Smooth muscle cell (in vitro differentiated cells): ENCODE measurements around the gene PCNX3. TPM values are rescaled to one million over a fixed set of nuclear protein-coding genes. Genes with fewer than 3 reads are reported as not detected.

Source experiments
- DNase-seq: peaks from one replicate; lab custom pipeline; 2025; ENCODE audit not compliant: unreplicated experiment; lab: John Stamatoyannopoulos, UW
- H2AFZ ChIP-seq: fragments of 200-600 bp; sonication (generic); 2 replicates; pipeline ENCODE4 v1.6.0; 2016; ENCODE audit warnings: antibody characterized with exemption, low read depth, mild to moderate bottlenecking
- H3F3A ChIP-seq: fragments of 200-600 bp; sonication (generic); 2 replicates; pipeline ENCODE4 v1.6.0; 2017; ENCODE audit warnings: antibody characterized with exemption, low read depth
- H3K27ac ChIP-seq: fragments of 200-600 bp; sonication (generic); 2 replicates; pipeline ENCODE4 v1.5.1; 2016; ENCODE audit warnings: low read depth, mild to moderate bottlenecking
- H3K27me3 ChIP-seq: fragments of 200-600 bp; sonication (generic); 2 replicates; pipeline ENCODE4 v1.6.1; 2016; ENCODE audit warnings: low read depth, mild to moderate bottlenecking
- H3K36me3 ChIP-seq: fragments of 200-600 bp; sonication (generic); 2 replicates; pipeline ENCODE4 v1.5.1; 2016; ENCODE audit warnings: low read depth
- H3K4me1 ChIP-seq: fragments of 200-600 bp; sonication (generic); 2 replicates; pipeline ENCODE4 v1.5.1; 2016; ENCODE audit warnings: low read depth
- H3K4me2 ChIP-seq: fragments of 200-600 bp; sonication (generic); 2 replicates; pipeline ENCODE4 v1.6.0; 2016; ENCODE audit warnings: mild to moderate bottlenecking
- H3K4me3 ChIP-seq: fragments of 200-600 bp; sonication (generic); 2 replicates; pipeline ENCODE4 v1.5.1; 2016; ENCODE audit warnings: mild to moderate bottlenecking
- H3K79me2 ChIP-seq: fragments of 200-600 bp; sonication (generic); 2 replicates; pipeline ENCODE4 v1.6.0; 2016; ENCODE audit warnings: low read depth, mild to moderate bottlenecking
- H3K9ac ChIP-seq: fragments of 200-600 bp; sonication (generic); 2 replicates; pipeline ENCODE4 v1.6.0; 2016; ENCODE audit warnings: low read depth
- H3K9me3 ChIP-seq: fragments of 200-600 bp; sonication (generic); replicated peaks from 2 replicates; pipeline ENCODE4 v1.5.1; 2016; ENCODE audit warnings: low read depth
- H4K20me1 ChIP-seq: fragments of 200-600 bp; sonication (generic); 2 replicates; pipeline ENCODE4 v1.6.0; 2016; ENCODE audit warnings: low read depth
- CTCF ChIP-seq: fragments of 200-600 bp; sonication (generic); IDR thresholded peaks from 2 replicates; pipeline ENCODE4 v1.5.1; 2017; ENCODE audit warnings: borderline replicate concordance, mild to moderate bottlenecking, antibody characterized with exemption; ENCODE audit not compliant: insufficient read depth, poor library complexity, severe bottlenecking
- WGBS: methylation state at CpG from one replicate; pipeline ENCODE4 v1.1.7; 2016; ENCODE audit warnings: low lambda C conversion rate; 5-methylcytosine and 5-hydroxymethylcytosine counted together
- polyA plus RNA-seq: library from polyadenylated mRNA; unstranded; fragments of >200 nt; fragmentation: Nextera tagmentation; extraction: Ambion mirVana; gene quantifications from 2 replicates; pipeline ENCODE4 v1.2.1, GENCODE V29; 2016
- total RNA-seq: library from RNA; depleted of rRNA; stranded (reverse); fragments of >200 nt; gene quantifications from 2 replicates; pipeline ENCODE4 v1.2.3, GENCODE V29; 2014

Gene PCNX3
- total and polyA plus RNA-seq, 2 experiments from 2014 or later: 17.5 to 18.3 TPM

DNA sequence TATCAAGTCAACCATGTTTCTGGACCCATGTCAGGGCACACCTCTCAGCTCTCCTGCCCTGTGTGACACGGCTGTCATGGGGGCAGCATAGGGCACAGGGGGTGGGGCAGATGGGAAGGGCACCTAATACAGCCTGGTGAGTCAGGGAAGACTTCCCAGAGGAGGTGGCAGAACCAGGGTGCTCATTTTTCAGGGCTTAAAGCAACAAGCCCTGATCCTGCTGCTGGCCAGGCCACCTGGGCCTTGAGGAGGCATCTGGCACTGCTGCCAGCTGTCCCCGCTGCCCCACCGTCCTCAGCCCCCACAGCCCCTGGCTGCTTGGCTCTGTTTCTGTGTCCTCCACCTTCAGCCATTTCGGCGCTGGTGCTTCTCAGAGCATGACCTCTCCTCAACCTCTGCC lies 5.9 kb upstream of the PCNX3 start:
- peaks cover 31% of the 10 kb centered on the region for H3K79me2 ChIP-seq
- peaks cover 29% of the 10 kb centered on the region for H3K4me1 ChIP-seq
- no peak for TF ChIP-seq CTCF
- H2AFZ ChIP-seq: no peak overlapping the region
- peaks cover 3% of the 10 kb centered on the region for H3K36me3 ChIP-seq
- no peaks in the 10 kb centered on the region for H3K9me3 ChIP-seq
- peaks cover 5% of the 10 kb centered on the region for H3F3A ChIP-seq
- H3K27me3 ChIP-seq: no peaks in the 10 kb centered on the region
- no peak for DNase-seq
- no peak overlapping the region for H3K9ac ChIP-seq
- H3K27ac ChIP-seq: no peak overlapping the region
- H4K20me1 ChIP-seq: peaks cover 67% of the 10 kb centered on the region
- H3K4me2 ChIP-seq: no peak overlapping the region
- 92% methylated on average over 5 of the region's 5 CpGs for WGBS
- no peak overlapping the region for H3K4me3 ChIP-seq

- Histone ChIP-seq H2AFZ (no peak overlapping the region), H3F3A (peaks cover 5% of the 10 kb centered on the region), H4K20me1 (peaks cover 67% of the 10 kb centered on the region), H3K4me3 (no peak overlapping the region), H3K4me1 (peaks cover 29% of the 10 kb centered on the region), H3K4me2 (no peak overlapping the region), H3K27ac (no peak overlapping the region), H3K36me3 (peaks cover 3% of the 10 kb centered on the region), H3K9me3 (no peaks in the 10 kb centered on the region), H3K27me3 (no peaks in the 10 kb centered on the region), H3K79me2 (peaks cover 31% of the 10 kb centered on the region), H3K9ac (no peak overlapping the region)
- no peak for TF ChIP-seq CTCF
- 84% methylated on average over 6 of the region's 6 CpGs for WGBS
- DNase-seq: no peak
Measured at GRCh38 chr11:65610404-65610803, 5.2 kb upstream of the PCNX3 start.

DNA sequence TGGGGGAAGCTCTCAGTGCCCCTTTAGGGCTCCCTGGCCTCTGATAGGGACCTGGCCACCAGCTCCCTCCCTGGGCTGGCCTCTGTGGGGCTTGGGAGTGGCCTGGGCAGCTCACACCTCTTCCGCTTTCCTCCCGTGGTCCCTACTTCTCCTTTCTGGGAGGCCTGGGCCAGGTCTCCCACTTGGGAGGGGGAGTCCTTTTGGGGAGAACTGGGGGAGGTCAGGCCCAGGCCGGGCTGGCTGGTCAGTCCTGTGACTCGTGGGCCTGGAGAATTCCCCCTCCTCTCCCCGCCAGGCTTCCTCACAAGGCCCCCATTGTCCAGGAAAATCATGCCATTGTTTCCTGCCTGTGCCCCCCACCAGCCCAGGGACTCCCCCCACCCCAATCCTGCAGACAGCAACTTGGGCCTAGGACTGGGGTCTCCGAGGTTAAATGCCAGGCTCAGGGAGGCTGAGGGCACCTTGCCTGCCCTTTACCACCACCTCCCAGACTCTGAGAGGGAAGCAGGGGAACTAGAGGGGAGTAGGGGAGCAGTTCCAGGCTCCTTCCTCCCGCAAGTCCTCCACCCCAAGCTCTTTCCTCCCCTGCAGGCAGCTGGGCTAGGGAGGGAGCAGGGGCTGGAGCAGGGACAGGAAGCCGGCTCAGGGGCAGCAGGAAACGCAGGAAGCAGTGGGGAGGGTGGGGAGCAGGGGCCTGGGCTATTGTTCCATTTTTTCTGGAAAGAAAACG lies 4.4 kb upstream of the PCNX3 start:
- Histone ChIP-seq H3K4me3 (peak overlapping the region; percentile 65), H2AFZ (no peak overlapping the region), H3K9ac (no peak overlapping the region), H3K4me1 (peaks cover 29% of the 10 kb centered on the region), H3K36me3 (no peaks in the 10 kb centered on the region), H3K27me3 (no peaks in the 10 kb centered on the region), H3K27ac (no peak overlapping the region), H4K20me1 (peaks cover 65% of the 10 kb centered on the region), H3F3A (peaks cover 5% of the 10 kb centered on the region), H3K9me3 (no peaks in the 10 kb centered on the region), H3K4me2 (peak overlapping the region; percentile 90), H3K79me2 (peaks cover 35% of the 10 kb centered on the region)
- WGBS: 80% methylated on average over 10 of the region's 10 CpGs
- DNase-seq: no peak
- no peak for TF ChIP-seq CTCF
